Measurements from ENCODE around the gene CCDC197.

The CCDC197 gene

DNA sequence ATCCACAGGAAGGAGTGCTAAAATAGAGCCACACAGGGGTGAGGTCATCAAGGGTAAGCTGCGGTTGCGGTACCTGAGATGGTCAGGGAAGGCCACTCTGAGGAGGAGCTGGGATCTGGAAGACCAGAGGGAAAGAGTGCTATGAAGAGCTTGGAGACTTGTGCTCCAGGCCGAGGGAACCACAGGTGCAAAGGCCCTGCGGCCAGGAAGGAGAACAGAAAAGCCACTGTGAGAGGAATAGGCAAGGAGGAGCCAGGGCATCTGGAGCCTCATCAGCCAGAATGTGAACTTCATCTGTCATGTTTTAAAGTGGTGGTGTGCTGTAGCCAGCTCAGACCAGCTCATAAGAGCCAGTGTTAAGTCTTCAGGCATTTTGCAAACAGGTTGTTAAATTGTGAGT lies 5.5 kb upstream of the CCDC197 start:
- TF ChIP-seq ZNF777 (tag by site-specific recombination; IDR thresholded peaks at IDR 0.05; ENCODE audit: borderline replicate concordance) = no peak
- peak; percentile 93 for TF ChIP-seq ZNF623 (tag by site-specific recombination; IDR thresholded peaks at IDR 0.05)
- ChIA-PET POLR2A (no interaction called here), CTCF (interaction anchor here (0.8 to 2.3 kb wide), 5 partner anchors 9 to 145 kb away, joined by 3 to 15 read pairs (median 5); no protein-coding TSS in a partner anchor)
- Histone ChIP-seq H3K36me3 (ENCODE audit: control insufficient read depth in 2 of 2, insufficient read depth in 1 of 2, low read length in 2 of 2) (no peaks in the 10 kb centered on the region), H3K4me3 (ENCODE audit: low read depth, low read length) (no peak overlapping the region), H3K27ac (ENCODE audit: extremely low read depth, low read depth, low read length) (no peak overlapping the region), H3K9me3 (ENCODE audit: control insufficient read depth, insufficient read depth, low read depth, low read length) (no peaks in the 10 kb centered on the region), H3K4me1 (ENCODE audit: control insufficient read depth, insufficient read depth, low read length) (no peaks in the 10 kb centered on the region)

GRCh38 chr14:93993382-93993781 lies 3.7 kb upstream of the CCDC197 start:
- no peaks in the 10 kb centered on the region for H3K36me3 ChIP-seq (ENCODE audit: control insufficient read depth in 2 of 2, insufficient read depth in 1 of 2, low read length in 2 of 2)
- TF ChIP-seq ZNF664 (tag by site-specific recombination; IDR thresholded peaks at IDR 0.05) (no peak), ZNF341 (tag by site-specific recombination; IDR thresholded peaks at IDR 0.05; ENCODE audit: low read depth) (no peak), ZNF157 (tag by site-specific recombination; IDR thresholded peaks at IDR 0.05) (no peak), KLF9 (tag by site-specific recombination; IDR thresholded peaks at IDR 0.05; ENCODE audit: low read depth) (no peak), ZFP69B (tag by site-specific recombination; IDR thresholded peaks at IDR 0.05) (no peak), SALL2 (tag by site-specific recombination; IDR thresholded peaks at IDR 0.05; ENCODE audit: borderline replicate concordance) (no peak), ZBTB49 (tag by site-specific recombination; IDR thresholded peaks at IDR 0.05; ENCODE audit: low read depth) (no peak), ZBTB26 (tag by site-specific recombination; optimal IDR thresholded peaks at IDR 0.05) (no peak), ZFP41 (tag by site-specific recombination; IDR thresholded peaks at IDR 0.05; ENCODE audit: borderline replicate concordance) (no peak), ZNF768 (tag by site-specific recombination; IDR thresholded peaks at IDR 0.05) (no peak), ZNF791 (tag by site-specific recombination; IDR thresholded peaks at IDR 0.05) (no peak), ZNF707 (tag by site-specific recombination; IDR thresholded peaks at IDR 0.05) (no peak), ZNF112 (tag by site-specific recombination; IDR thresholded peaks at IDR 0.05) (no peak), ZNF423 (tag by site-specific recombination; IDR thresholded peaks at IDR 0.05) (no peak), ZNF274 (IDR thresholded peaks at IDR 0.05; ENCODE audit: low read length) (no peak), ZNF274 (tag by site-specific recombination; IDR thresholded peaks at IDR 0.05; ENCODE audit: borderline replicate concordance) (no peak), TCF7L2 (IDR thresholded peaks at IDR 0.05; ENCODE audit: borderline replicate concordance, low read depth, low read length) (no peak), ZSCAN4 (tag by site-specific recombination; IDR thresholded peaks at IDR 0.05) (no peak), ZNF24 (tag by site-specific recombination; IDR thresholded peaks at IDR 0.05) (no peak), PRDM1 (tag by site-specific recombination; IDR thresholded peaks at IDR 0.05) (no peak), ZBTB7A (tag by site-specific recombination; IDR thresholded peaks at IDR 0.05; ENCODE audit: low read depth) (no peak)
- POLR2A ChIA-PET = no interaction called here
- no peaks in the 10 kb centered on the region; the same call in 1 of the 2 replicates for H3K4me1 ChIP-seq (ENCODE audit: control insufficient read depth, insufficient read depth, low read length)
- no peak overlapping the region for H3K27ac ChIP-seq (ENCODE audit: extremely low read depth, low read depth, low read length)
- H3K4me3 ChIP-seq (ENCODE audit: low read depth, low read length) = no peak overlapping the region
- CTCF ChIA-PET = interaction anchor here (1.0 to 2.2 kb wide), 3 partner anchors 7 to 143 kb away, joined by 4 to 13 read pairs (median 5); no protein-coding TSS in a partner anchor
- no peaks in the 10 kb centered on the region for H3K9me3 ChIP-seq (ENCODE audit: control insufficient read depth, insufficient read depth, low read depth, low read length)
